Esophagus muscularis mucosa (tissue), 4 donors: ENCODE measurements around the gene CNBD2. TPM values are rescaled to one million over a fixed set of nuclear protein-coding genes. Genes with fewer than 3 reads are reported as not detected.

Experiments used
- DNase-seq: peaks from one replicate; pipeline ENCODE4 v3.0.0-alpha.2; 2017; ENCODE audit errors: extremely low spot score
- H3K27ac ChIP-seq, 4 donors: fragments of 200-600 bp; sonication (generic); replicated peaks in 1 of 4; 1 replicate in 3 of 4; 2 replicates in 1 of 4; pipeline ENCODE4 v1.5.1; 2016 to 2019; ENCODE audit warnings: mild to moderate bottlenecking in 1 of 4
- H3K27me3 ChIP-seq, 4 donors: fragments of 200-600 bp; sonication (generic); one replicate each; pipeline versions ENCODE4 v1.5.1 to v1.6.0; 2016 to 2019
- H3K36me3 ChIP-seq, 4 donors: fragments of 200-600 bp; sonication (generic); one replicate each; pipeline ENCODE4 v1.5.1; 2016 to 2019
- H3K4me1 ChIP-seq, 4 donors: fragments of 200-600 bp; sonication (generic); one replicate each; pipeline ENCODE4 v1.5.1; 2016 to 2019
- H3K4me3 ChIP-seq, 4 donors: fragments of 200-600 bp; sonication (generic); 1 replicate in 2 of 4; 2 replicates in 2 of 4; pipeline ENCODE4 v1.5.1; 2016 to 2019; ENCODE audit warnings: mild to moderate bottlenecking in 4 of 4, moderate library complexity in 1 of 4
- H3K9me3 ChIP-seq, 4 donors: fragments of 200-600 bp; sonication (generic); 1 replicate in 3 of 4; 2 replicates in 1 of 4; pipeline ENCODE4 v1.5.1; 2016 to 2019
- EP300 ChIP-seq: sonication (generic); formaldehyde crosslinking; IDR thresholded peaks from one replicate; pipeline ENCODE4 v1.6.1; 2017; ENCODE audit warnings: antibody characterized with exemption
- POLR2A ChIP-seq: fragments of 450-650 bp; IDR thresholded peaks from one replicate; pipeline ENCODE4 v1.6.1; 2017; ENCODE audit warnings: antibody characterized with exemption, moderate library complexity, mild to moderate bottlenecking, low read depth
- POLR2AphosphoS5 ChIP-seq, 2 donors: sonication (generic); formaldehyde crosslinking; IDR thresholded peaks; one replicate each; pipeline ENCODE4 v1.6.1; 2017; ENCODE audit warnings: antibody characterized with exemption in 2 of 2
- WGBS: methylation state at CpG from one replicate; pipeline ENCODE4 v1.1.5; 2018; 5-methylcytosine and 5-hydroxymethylcytosine counted together
- intact Hi-C: fragments of 100-400 bp; cut with DNase I; formaldehyde crosslinking; loops from one replicate; pipeline ENCODE4 v1.15.1; 2023
- total RNA-seq, 4 donors: library from RNA; depleted of rRNA; stranded (reverse); fragments of >200 nt; gene quantifications; one replicate each; pipeline versions ENCODE4 v1.1.0 to v1.2.1, GENCODE V29; 2016
- TF ChIP-seq, protein P1 (sequence below), 3 experiments: fragments of 200-600 bp in 2 of 3; fragments of 450-650 bp in 1 of 3; sonication (generic) in 2 of 3; IDR thresholded peaks; one replicate each; pipeline ENCODE4 v1.5.1; 2017 to 2019; ENCODE audit warnings: antibody characterized with exemption in 3 of 3, mild to moderate bottlenecking in 2 of 3, moderate library complexity in 1 of 3

CNBD2 gene
- total RNA-seq, 4 donors from 2014 or later: 4.2 to 7.1 (median 4.7) TPM

DNA sequence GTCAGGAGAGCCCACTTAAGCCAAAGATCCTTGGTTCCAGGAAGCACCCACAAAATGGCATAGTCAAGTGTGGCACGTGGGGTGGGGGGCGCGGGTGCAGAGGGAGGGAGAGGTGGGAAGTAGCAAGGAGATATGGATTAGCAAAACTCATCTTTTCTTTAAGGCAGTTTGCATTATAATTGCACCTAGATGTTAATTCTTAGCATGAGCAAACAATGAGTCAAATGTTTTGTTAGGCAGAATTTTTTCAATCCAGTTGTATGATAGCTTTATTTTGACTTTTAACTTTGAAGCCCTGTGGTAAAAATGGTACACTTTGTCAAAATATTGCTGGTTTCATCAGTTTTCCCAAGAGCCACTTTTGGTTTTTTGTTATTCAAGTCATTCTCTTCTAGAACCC is 29.1 kb upstream of the CNBD2 start:
- peaks cover 42 to 82% (median 61%) of the 10 kb centered on the region in 4 donors for H3K36me3 ChIP-seq
- no peaks in the 10 kb centered on the region for H3K27me3 ChIP-seq
- WGBS: 87% methylated on average over 3 of the region's 3 CpGs

DNA sequence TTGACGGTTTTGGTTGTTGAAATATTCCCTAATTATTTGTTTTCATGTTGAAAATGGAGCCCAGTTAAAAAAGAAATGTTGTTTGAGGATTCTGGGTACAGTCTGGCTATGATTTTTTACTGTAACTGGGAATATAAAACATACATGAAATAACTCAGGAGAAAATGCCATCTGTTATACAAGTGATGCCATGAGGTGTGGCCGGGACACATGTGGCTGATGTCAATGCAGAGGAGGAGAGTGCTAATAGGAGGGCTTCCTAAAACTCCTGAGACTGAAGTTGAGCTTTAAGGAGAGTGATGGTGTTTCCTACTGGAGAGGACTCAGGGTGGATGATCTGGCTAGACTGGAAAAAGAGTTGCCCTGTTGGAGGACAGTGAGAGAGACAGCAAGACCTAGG is 26.8 kb upstream of the CNBD2 start:
- Histone ChIP-seq H3K27me3 (no peaks in the 10 kb centered on the region), H3K4me3 (no peak overlapping the region), H3K27ac (no peak overlapping the region), H3K9me3 (no peaks in the 10 kb centered on the region), H3K4me1 (no peaks in the 10 kb centered on the region), H3K36me3 (peaks cover 52 to 82% (median 67%) of the 10 kb centered on the region in 4 donors)
- TF ChIP-seq POLR2AphosphoS5 (IDR thresholded peaks at IDR 0.05) (no peak), EP300 (no peak), POLR2A (no peak)
- TF ChIP-seq, protein P1, sequence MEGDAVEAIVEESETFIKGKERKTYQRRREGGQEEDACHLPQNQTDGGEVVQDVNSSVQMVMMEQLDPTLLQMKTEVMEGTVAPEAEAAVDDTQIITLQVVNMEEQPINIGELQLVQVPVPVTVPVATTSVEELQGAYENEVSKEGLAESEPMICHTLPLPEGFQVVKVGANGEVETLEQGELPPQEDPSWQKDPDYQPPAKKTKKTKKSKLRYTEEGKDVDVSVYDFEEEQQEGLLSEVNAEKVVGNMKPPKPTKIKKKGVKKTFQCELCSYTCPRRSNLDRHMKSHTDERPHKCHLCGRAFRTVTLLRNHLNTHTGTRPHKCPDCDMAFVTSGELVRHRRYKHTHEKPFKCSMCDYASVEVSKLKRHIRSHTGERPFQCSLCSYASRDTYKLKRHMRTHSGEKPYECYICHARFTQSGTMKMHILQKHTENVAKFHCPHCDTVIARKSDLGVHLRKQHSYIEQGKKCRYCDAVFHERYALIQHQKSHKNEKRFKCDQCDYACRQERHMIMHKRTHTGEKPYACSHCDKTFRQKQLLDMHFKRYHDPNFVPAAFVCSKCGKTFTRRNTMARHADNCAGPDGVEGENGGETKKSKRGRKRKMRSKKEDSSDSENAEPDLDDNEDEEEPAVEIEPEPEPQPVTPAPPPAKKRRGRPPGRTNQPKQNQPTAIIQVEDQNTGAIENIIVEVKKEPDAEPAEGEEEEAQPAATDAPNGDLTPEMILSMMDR (IDR thresholded peaks at IDR 0.05): no peak
- intact Hi-C loops: no loop called here
- WGBS: 98% methylated on average over 2 of the region's 2 CpGs
- no peak for DNase-seq

More for the DNA sequence above, 29.1 kb upstream of the CNBD2 start:
- intact Hi-C loops: no loop called here
- Histone ChIP-seq H3K27ac (no peak overlapping the region), H3K9me3 (no peaks in the 10 kb centered on the region), H3K4me3 (no peak overlapping the region), H3K4me1 (no peaks in the 10 kb centered on the region)
- TF ChIP-seq POLR2AphosphoS5 (IDR thresholded peaks at IDR 0.05) (no peak), EP300 (no peak), POLR2A (no peak)
- TF ChIP-seq, protein P1 (IDR thresholded peaks at IDR 0.05): no peak
- no peak for DNase-seq

DNA sequence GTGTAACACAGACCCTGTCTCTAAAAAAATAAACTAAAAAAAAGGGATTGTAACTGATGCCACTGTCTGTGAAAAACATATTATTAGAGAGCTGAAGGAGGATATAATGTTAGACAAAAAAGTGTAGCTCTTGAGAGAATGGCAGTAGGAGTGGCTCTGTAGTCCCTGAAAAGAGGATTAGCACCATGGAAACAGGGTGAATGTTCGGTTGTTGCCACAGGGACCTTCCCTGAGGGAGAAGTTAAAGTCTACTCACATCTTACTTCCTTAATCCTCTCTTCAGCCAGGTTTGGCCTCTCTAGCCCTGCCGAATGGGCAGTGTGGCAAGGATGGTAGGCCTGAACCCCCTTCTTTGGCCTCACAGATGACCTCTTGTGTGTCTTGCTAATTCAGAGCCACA is 26.1 kb upstream of the CNBD2 start:
- peaks cover 53 to 88% (median 70%) of the 10 kb centered on the region in 4 donors for H3K36me3 ChIP-seq
- 77% methylated on average over 2 of the region's 2 CpGs for WGBS
- H3K27me3 ChIP-seq: no peaks in the 10 kb centered on the region
- intact Hi-C loops: no loop called here
- H3K4me3 ChIP-seq: no peak overlapping the region
- H3K4me1 ChIP-seq: peaks cover 0 to under 1% (median 0%) of the 10 kb centered on the region in 4 donors
- no peak for TF ChIP-seq EP300
- TF ChIP-seq, protein P1 (IDR thresholded peaks at IDR 0.05): no peak
- TF ChIP-seq POLR2AphosphoS5 (IDR thresholded peaks at IDR 0.05): no peak
- TF ChIP-seq POLR2A: no peak
- no peaks in the 10 kb centered on the region for H3K9me3 ChIP-seq
- no peak for DNase-seq
- H3K27ac ChIP-seq: no peak overlapping the region

DNA sequence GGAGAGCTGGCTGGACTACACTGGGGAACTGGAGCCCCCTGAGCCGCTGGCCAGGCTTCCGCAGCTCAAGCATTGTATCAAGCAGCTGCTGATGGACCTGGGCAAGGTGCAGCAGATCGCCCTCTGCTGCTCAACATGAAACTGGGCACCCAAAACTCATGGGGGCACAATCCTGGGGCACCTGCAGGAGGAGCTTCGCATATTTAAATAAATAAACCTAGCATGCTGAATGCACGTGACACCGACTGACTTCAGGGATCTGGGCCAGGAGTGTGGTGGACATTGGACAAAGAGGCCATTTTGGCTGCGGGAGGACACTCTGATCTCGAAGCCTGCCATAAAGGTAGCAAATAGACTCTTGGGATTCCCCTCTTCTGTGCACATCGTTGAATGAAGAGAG is 20.9 kb upstream of the CNBD2 start:
- peaks cover 29 to 53% (median 43%) of the 10 kb centered on the region in 4 donors for H3K36me3 ChIP-seq
- peak overlapping the region in 1 of 4 donors; percentile 56 for H3K27ac ChIP-seq
- intact Hi-C loops: no loop called here

More for the DNA sequence above, 20.9 kb upstream of the CNBD2 start:
- TF ChIP-seq POLR2AphosphoS5 (IDR thresholded peaks at IDR 0.05) (peak in 1 of 2 donors; percentile 0), POLR2A (no peak)
- TF ChIP-seq, protein P1 (IDR thresholded peaks at IDR 0.05): no peak
- Histone ChIP-seq H3K27me3 (no peaks in the 10 kb centered on the region), H3K4me3 (no peak overlapping the region), H3K4me1 (peaks cover 9 to 21% (median 11%) of the 10 kb centered on the region in 4 donors), H3K9me3 (no peaks in the 10 kb centered on the region)
- no peak for DNase-seq
- 75% methylated on average over 5 of the region's 9 CpGs for WGBS
